Endothelial cell of umbilical vein (primary cell): ENCODE results near the gene ADCY9. TPM values are rescaled to one million over a fixed set of nuclear protein-coding genes. Genes with fewer than 3 reads are reported as not detected.

Experiments
- BruUV-seq: library from RNA; stranded (reverse); fragments of 400-500 nt; replicated peaks from 2 replicates; lab custom pipeline; 2021; lab: Mats Ljungman, UMichigan
- CTCF ChIA-PET: fragments of 300-600, 350-600 bp; sonication (Branson Sonifier 250); formaldehyde crosslinking; loops from one replicate; lab custom pipeline; 2021; ENCODE audit warnings: antibody characterized with exemption, inconsistent platforms; lab: Charles Lee
- POLR2A ChIA-PET: fragments of 300-600, 350-600 bp; sonication (Branson Sonifier 250); formaldehyde crosslinking; loops from one replicate; lab custom pipeline; 2021; ENCODE audit warnings: antibody characterized with exemption, inconsistent platforms; lab: Charles Lee
- DNase-seq: peaks from one replicate; pipeline ENCODE4 v3.0.0-alpha.2; 2011; ENCODE audit warnings: low read depth, low spot score
- FAIRE-seq: peaks from 2 replicates; lab custom pipeline; 2011; peaks lifted over from hg19 to GRCh38; lab: Jason Lieb, UNC
- H2AFZ ChIP-seq: 2 replicates; pipeline ENCODE4 v1.6.0; 2012; ENCODE audit warnings: low read depth, low read length, control low read depth, inconsistent platforms
- H3K27ac ChIP-seq: 2 replicates; pipeline ENCODE4 v1.5.1; 2011; ENCODE audit warnings: low read depth, mild to moderate bottlenecking, control low read depth, low read length, moderate library complexity; ENCODE audit not compliant: insufficient read depth
- H3K27me3 ChIP-seq, 2 experiments: 2 replicates each; pipeline versions ENCODE4 v1.6.0 to v1.6.1; 2011; ENCODE audit warnings: low read length in 2 of 2, mixed read lengths in 1 of 2; ENCODE audit not compliant: control insufficient read depth in 2 of 2, insufficient read depth in 2 of 2
- H3K36me3 ChIP-seq, 2 experiments: 2 replicates in 1 of 2; 3 replicates in 1 of 2; pipeline ENCODE4 v1.5.1; 2011; ENCODE audit warnings: low read length in 2 of 2, mild to moderate bottlenecking in 1 of 2, moderate library complexity in 1 of 2; ENCODE audit not compliant: control insufficient read depth in 2 of 2, insufficient read depth in 2 of 2; ENCODE audit errors: extremely low read depth in 1 of 2
- H3K4me1 ChIP-seq: 3 replicates; pipeline ENCODE4 v1.5.1; 2011; ENCODE audit warnings: mild to moderate bottlenecking, low read length; ENCODE audit not compliant: control insufficient read depth, insufficient read depth; ENCODE audit errors: extremely low read depth
- H3K4me2 ChIP-seq: 2 replicates; pipeline ENCODE4 v1.6.1; 2011; ENCODE audit warnings: low read length, control low read depth, mixed read lengths; ENCODE audit not compliant: insufficient read depth
- H3K4me3 ChIP-seq, 3 experiments: fragments of 200-600 bp in 1 of 3; sonication (generic), shearing (Covaris generic) in 1 of 3; replicated peaks in 1 of 3; 2 replicates each; pipeline ENCODE4 v1.5.1; 2011 to 2016; ENCODE audit warnings: control low read depth in 3 of 3, low read length in 3 of 3, mild to moderate bottlenecking in 2 of 3, inconsistent platforms in 1 of 3, low read depth in 1 of 3, moderate library complexity in 1 of 3; ENCODE audit not compliant: insufficient read depth in 1 of 3
- H3K79me2 ChIP-seq: 2 replicates; pipeline ENCODE4 v1.6.0; 2012; ENCODE audit warnings: low read length, inconsistent platforms; ENCODE audit not compliant: control insufficient read depth, insufficient read depth
- H3K9ac ChIP-seq: replicated peaks from 2 replicates; pipeline ENCODE3; 2011; ENCODE audit warnings: low read length, control low read depth; ENCODE audit not compliant: insufficient read depth; ENCODE audit errors: extremely low read depth
- H3K9me1 ChIP-seq: replicated peaks from 3 replicates; pipeline ENCODE4 v1.6.0; 2011; ENCODE audit warnings: mild to moderate bottlenecking, low read length; ENCODE audit not compliant: control insufficient read depth, insufficient read depth; ENCODE audit errors: extremely low read depth
- H3K9me3 ChIP-seq: replicated peaks from 2 replicates; pipeline ENCODE4 v1.5.1; 2012; ENCODE audit warnings: low read length, inconsistent platforms; ENCODE audit not compliant: control insufficient read depth, insufficient read depth
- H4K20me1 ChIP-seq: replicated peaks from 2 replicates; pipeline ENCODE3; 2011; ENCODE audit warnings: mild to moderate bottlenecking, low read length; ENCODE audit not compliant: control insufficient read depth, insufficient read depth; ENCODE audit errors: extremely low read depth
- EZH2 ChIP-seq: IDR thresholded peaks from 2 replicates; pipeline ENCODE4 v1.6.1; 2012; ENCODE audit warnings: borderline replicate concordance, low read depth, mild to moderate bottlenecking, moderate library complexity, low read length, inconsistent platforms; ENCODE audit not compliant: severe bottlenecking
- FOS ChIP-seq: IDR thresholded peaks from 2 replicates; pipeline ENCODE4 v1.6.1; 2011; ENCODE audit warnings: mild to moderate bottlenecking, low read length, moderate library complexity, borderline replicate concordance; ENCODE audit not compliant: insufficient read depth
- GATA2 ChIP-seq: IDR thresholded peaks from 2 replicates; pipeline ENCODE4 v1.7.0; 2011; ENCODE audit warnings: low read depth, mild to moderate bottlenecking, moderate library complexity, mixed read lengths, low read length; ENCODE audit not compliant: insufficient read length, insufficient read depth
- JUN ChIP-seq: IDR thresholded peaks from 2 replicates; pipeline ENCODE4 v1.6.1; 2011; ENCODE audit warnings: borderline replicate concordance, low read depth; ENCODE audit not compliant: insufficient read length, insufficient read depth
- MYC ChIP-seq: IDR thresholded peaks from one replicate; pipeline ENCODE4 v1.6.1; 2011; ENCODE audit warnings: mild to moderate bottlenecking, low read depth, low read length
- POLR2A ChIP-seq: IDR thresholded peaks from 2 replicates; pipeline ENCODE4 v1.6.1; 2012; ENCODE audit warnings: low read depth, mild to moderate bottlenecking, control low read depth, low read length
- POLR2AphosphoS5 ChIP-seq: IDR thresholded peaks from 2 replicates; pipeline ENCODE4 v1.6.1; 2012; ENCODE audit warnings: low read depth, mild to moderate bottlenecking, control low read depth, low read length, moderate library complexity; ENCODE audit not compliant: insufficient read depth
- dilution Hi-C: fragments of 300-500 bp; cut with MboI; formaldehyde crosslinking; loops from one replicate; pipeline ENCODE4 v1.15.0; 2019; ENCODE audit warnings: low sequenced_read_pairs; ENCODE audit not compliant: extremely low pct_ligation_motif_present
- intact Hi-C: fragments of 100-400 bp; cut with micrococcal nuclease; formaldehyde crosslinking; loops from one replicate; pipeline ENCODE4 v1.10.0; 2022
- polyA plus RNA-seq, 4 experiments: library from polyadenylated mRNA; depleted of rRNA in 3 of 4; stranded (reverse) in 3 of 4; unstranded in 1 of 4; fragments of >200 nt; gene quantifications; 2 replicates each; pipeline versions ENCODE4 v1.2.1 to v1.2.3, GENCODE V29; 2011 to 2012; ENCODE audit warnings: missing spikeins in 1 of 4
- total RNA-seq: library from RNA; stranded (reverse); gene quantifications from 2 replicates; pipeline ENCODE4 v1.2.3, GENCODE V29; 2021
- TF ChIP-seq, protein P1 (sequence below), 2 donors: IDR thresholded peaks; 1 replicate in 1 of 2; 2 replicates in 1 of 2; pipeline ENCODE4 v1.5.1; 2011; ENCODE audit warnings: low read length in 2 of 2, mild to moderate bottlenecking in 2 of 2, moderate library complexity in 2 of 2, control low read depth in 1 of 2, inconsistent platforms in 1 of 2, low read depth in 1 of 2; ENCODE audit not compliant: insufficient read depth in 1 of 2; ENCODE audit errors: extremely low read depth in 1 of 2
- TF ChIP-seq, protein P2 (sequence below): IDR thresholded peaks from 2 replicates; pipeline ENCODE4 v1.6.1; 2011; ENCODE audit not compliant: insufficient read depth, insufficient read length

The ADCY9 gene
- total and polyA plus RNA-seq, 2 donors (not counting 3 experiments of a cell fraction or from before 2014, with no cell fraction given), result 6.8 to 14.0 TPM

DNA sequence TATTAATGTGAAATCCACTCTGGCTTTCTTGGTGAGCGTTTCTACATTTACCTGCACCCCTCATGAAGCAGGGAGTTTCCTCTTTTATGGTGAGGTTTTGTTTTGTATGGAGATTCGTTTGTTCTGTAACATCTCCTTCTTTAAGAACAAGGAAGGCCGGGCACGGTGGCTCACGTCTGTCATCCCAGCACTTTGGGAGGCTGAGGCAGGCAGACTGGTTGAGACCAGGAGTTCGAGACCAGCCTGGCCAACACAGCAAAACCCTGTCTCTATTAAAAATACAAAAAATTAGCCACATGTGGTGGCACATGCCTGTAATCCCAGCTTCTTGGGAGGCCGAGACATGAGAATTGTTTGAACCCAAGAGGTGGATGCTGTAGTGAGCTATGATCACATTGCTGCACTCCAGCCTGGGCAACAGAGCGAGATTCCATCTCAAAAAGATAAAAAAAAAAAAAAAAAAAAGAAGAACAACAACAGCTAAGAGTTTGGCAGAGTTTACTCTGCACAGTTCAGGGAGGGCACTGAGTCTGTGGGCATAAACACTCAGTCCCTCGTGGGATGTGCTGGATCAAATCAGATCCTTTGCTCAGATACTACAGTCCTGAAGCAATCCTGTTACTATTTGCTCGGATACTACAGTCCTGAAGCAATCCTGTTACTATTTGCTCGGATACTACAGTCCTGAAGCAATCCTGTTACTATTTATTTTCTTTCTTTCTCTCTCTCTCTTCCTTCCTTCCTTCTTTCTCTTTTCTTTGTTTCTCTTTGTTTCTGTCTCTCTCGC is 28.9 kb downstream of the ADCY9 start:
- dilution Hi-C loops (no loop called here), intact Hi-C loops (no loop called here)
- Histone ChIP-seq H2AFZ (no peak overlapping the region), H3K27ac (no peak overlapping the region), H3K4me3 (no peak overlapping the region), H3K4me2 (no peak overlapping the region), H4K20me1 (no peaks in the 10 kb centered on the region), H3K9me1 (no peaks in the 10 kb centered on the region), H3K9me3 (no peaks in the 10 kb centered on the region), H3K4me1 (no peaks in the 10 kb centered on the region), H3K36me3 (no peaks in the 10 kb centered on the region), H3K27me3 (no peaks in the 10 kb centered on the region), H3K9ac (no peak overlapping the region), H3K79me2 (no peaks in the 10 kb centered on the region)
- DNase-seq, result no peak
- no peak for TF ChIP-seq EZH2
- TF ChIP-seq POLR2AphosphoS5, result no peak
- no peak for TF ChIP-seq MYC
- TF ChIP-seq GATA2, result no peak
- BruUV-seq, result no TSS peak
- no peak for FAIRE-seq
- ChIA-PET CTCF (interaction anchor here (1.1 to 1.5 kb wide), 2 partner anchors 104 to 149 kb away, joined by 3 to 5 read pairs; no protein-coding TSS in a partner anchor), POLR2A (no interaction called here)

DNA sequence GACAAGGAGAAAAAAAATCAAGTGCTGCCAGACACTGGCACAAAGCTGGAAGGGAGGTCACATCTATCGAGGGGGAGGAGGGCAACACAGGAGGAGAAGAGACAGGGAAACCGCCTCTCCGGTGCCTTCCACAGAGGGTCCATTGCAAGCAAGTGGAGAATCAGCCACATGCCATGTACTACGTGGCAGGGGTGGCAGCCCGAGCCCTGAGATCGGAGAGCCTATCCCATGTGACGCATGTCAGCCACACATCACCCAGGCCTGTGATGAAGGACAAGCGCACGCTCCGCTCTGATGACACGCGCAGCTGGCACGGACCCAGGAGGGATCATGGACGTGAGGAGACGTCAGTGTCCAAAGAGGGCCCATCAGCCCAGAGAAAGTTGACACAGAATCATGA is 30.1 kb downstream of the ADCY9 start:
- CTCF ChIA-PET, result interaction anchor here (0.6 to 1.9 kb wide), 4 partner anchors 12 to 382 kb away, joined by 3 to 5 read pairs (median 4); no protein-coding TSS in a partner anchor
- no peak overlapping the region for H3K9ac ChIP-seq
- BruUV-seq, result no TSS peak

More for the DNA sequence above, 30.1 kb downstream of the ADCY9 start:
- DNase-seq (no peak), FAIRE-seq (no peak)
- Histone ChIP-seq H3K9me1 (no peaks in the 10 kb centered on the region), H3K4me2 (no peak overlapping the region), H4K20me1 (no peaks in the 10 kb centered on the region), H3K9me3 (no peaks in the 10 kb centered on the region), H3K79me2 (no peaks in the 10 kb centered on the region), H3K27me3 (no peaks in the 10 kb centered on the region), H3K4me3 (no peak overlapping the region), H2AFZ (no peak overlapping the region), H3K27ac (no peak overlapping the region), H3K4me1 (no peaks in the 10 kb centered on the region), H3K36me3 (no peaks in the 10 kb centered on the region)
- POLR2A ChIA-PET, result no interaction called here
- intact Hi-C loops (no loop called here), dilution Hi-C loops (no loop called here)
- TF ChIP-seq POLR2A (no peak), MYC (no peak), POLR2AphosphoS5 (no peak), GATA2 (no peak), FOS (no peak), EZH2 (no peak), JUN (no peak)
- TF ChIP-seq, protein P1, sequence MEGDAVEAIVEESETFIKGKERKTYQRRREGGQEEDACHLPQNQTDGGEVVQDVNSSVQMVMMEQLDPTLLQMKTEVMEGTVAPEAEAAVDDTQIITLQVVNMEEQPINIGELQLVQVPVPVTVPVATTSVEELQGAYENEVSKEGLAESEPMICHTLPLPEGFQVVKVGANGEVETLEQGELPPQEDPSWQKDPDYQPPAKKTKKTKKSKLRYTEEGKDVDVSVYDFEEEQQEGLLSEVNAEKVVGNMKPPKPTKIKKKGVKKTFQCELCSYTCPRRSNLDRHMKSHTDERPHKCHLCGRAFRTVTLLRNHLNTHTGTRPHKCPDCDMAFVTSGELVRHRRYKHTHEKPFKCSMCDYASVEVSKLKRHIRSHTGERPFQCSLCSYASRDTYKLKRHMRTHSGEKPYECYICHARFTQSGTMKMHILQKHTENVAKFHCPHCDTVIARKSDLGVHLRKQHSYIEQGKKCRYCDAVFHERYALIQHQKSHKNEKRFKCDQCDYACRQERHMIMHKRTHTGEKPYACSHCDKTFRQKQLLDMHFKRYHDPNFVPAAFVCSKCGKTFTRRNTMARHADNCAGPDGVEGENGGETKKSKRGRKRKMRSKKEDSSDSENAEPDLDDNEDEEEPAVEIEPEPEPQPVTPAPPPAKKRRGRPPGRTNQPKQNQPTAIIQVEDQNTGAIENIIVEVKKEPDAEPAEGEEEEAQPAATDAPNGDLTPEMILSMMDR (IDR thresholded peaks at IDR 0.05; ENCODE audit: extremely low read depth in 1 of 2, insufficient read depth in 1 of 2, low read depth in 1 of 2, low read length in 2 of 2), result no peak
- TF ChIP-seq, protein P2, sequence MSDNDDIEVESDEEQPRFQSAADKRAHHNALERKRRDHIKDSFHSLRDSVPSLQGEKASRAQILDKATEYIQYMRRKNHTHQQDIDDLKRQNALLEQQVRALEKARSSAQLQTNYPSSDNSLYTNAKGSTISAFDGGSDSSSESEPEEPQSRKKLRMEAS, result no peak
